Ramos (cell line): ENCODE data around the gene FN3KRP.

Experiments used
- in situ Hi-C: fragments of 300-500 bp; cut with MboI; formaldehyde crosslinking; loops from one replicate; pipeline ENCODE4 v1.14.3; 2022; ENCODE audit warnings: low sequenced_read_pairs; ENCODE audit not compliant: unreplicated experiment

The FN3KRP gene

GRCh38 chr17:82716203-82717010 lies at the start of gene FN3KRP:
Gene FN3KRP, plus strand, starts transcription at chr17:82716706. Its CDS starts 50 bp downstream, at chr17:82716756.
- in situ Hi-C loops, result no loop called here

GRCh38 chr17:82666931-82667667 lies 49.4 kb upstream of the FN3KRP start:
- in situ Hi-C loops, result no loop called here

GRCh38 chr17:82667668-82668000 lies 48.9 kb upstream of the FN3KRP start:
- in situ Hi-C loops, result no loop called here

GRCh38 chr17:82668024-82668630 lies 48.4 kb upstream of the FN3KRP start:
- in situ Hi-C loops, result no loop called here

- in situ Hi-C loops, result no loop called here
These were observed 47.8 kb upstream of the FN3KRP start for GRCh38 chr17:82668631-82669099.

GRCh38 chr17:82670661-82671450 lies 45.6 kb upstream of the FN3KRP start:
- in situ Hi-C loops, result no loop called here

- in situ Hi-C loops, result no loop called here
These were observed 41.6 kb upstream of the FN3KRP start for GRCh38 chr17:82674656-82675475.

GRCh38 chr17:82675476-82676245 lies 40.8 kb upstream of the FN3KRP start:
- in situ Hi-C loops, result no loop called here

- in situ Hi-C loops, result no loop called here
These were observed 39.1 kb upstream of the FN3KRP start for GRCh38 chr17:82677353-82677925.

GRCh38 chr17:82678265-82678891 lies 38.1 kb upstream of the FN3KRP start:
- in situ Hi-C loops, result no loop called here

GRCh38 chr17:82679586-82680465 lies 36.7 kb upstream of the FN3KRP start:
- in situ Hi-C loops, result no loop called here

- in situ Hi-C loops, result no loop called here
These were observed 35.0 kb upstream of the FN3KRP start for GRCh38 chr17:82681547-82681946.

- in situ Hi-C loops, result no loop called here
These were observed 33.0 kb upstream of the FN3KRP start for GRCh38 chr17:82683534-82683933.

- in situ Hi-C loops, result no loop called here
These were observed 32.2 kb upstream of the FN3KRP start for GRCh38 chr17:82684228-82684841.

- in situ Hi-C loops, result no loop called here
These were observed 31.2 kb upstream of the FN3KRP start for GRCh38 chr17:82685291-82685690.
